A549 (cell line): ENCODE results near the gene VAV3. TPM values are rescaled to one million over a fixed set of nuclear protein-coding genes. Genes with fewer than 3 reads are reported as not detected.

Experiments
- ATAC-seq, 2 experiments: fragments of 200-7000 bp in 1 of 2; fragments of >200 bp in 1 of 2; cut with Nextera tagmentation in 1 of 2; cut with Tn5 transposase in 1 of 2; 3 replicates each; pipeline versions ENCODE4 v1.8.0 to v1.9.1; 2018 to 2020; ENCODE audit warnings: mild to moderate bottlenecking in 1 of 2, moderate library complexity in 1 of 2
- CTCF ChIA-PET: fragments of 300-600 bp; sonication (Branson Sonifier 250); formaldehyde crosslinking; extraction: SDS; loops from one replicate; lab custom pipeline; 2021; ENCODE audit warnings: antibody characterized with exemption, inconsistent platforms; lab: Yijun Ruan, JAX
- POLR2A ChIA-PET: fragments of 350-600 bp; formaldehyde crosslinking; extraction: SDS; loops from one replicate; lab custom pipeline; 2021; ENCODE audit warnings: antibody characterized with exemption, inconsistent platforms; lab: Yijun Ruan, JAX
- DNase-seq, 2 experiments: peaks; one replicate each; pipeline versions ENCODE4 v3.0.0 to v3.0.0-alpha.2; 2011 to 2016; ENCODE audit warnings: low read depth in 1 of 2, low spot score in 1 of 2
- FAIRE-seq: peaks from 2 replicates; lab custom pipeline; 2011; peaks lifted over from hg19 to GRCh38; lab: Jason Lieb, UNC
- H3K27ac ChIP-seq, 2 experiments: fragments of >200 bp; sonication (Bioruptor Twin); formaldehyde crosslinking; 3 replicates each; pipeline ENCODE4 v1.5.1; 2016 to 2017
- H3K4me1 ChIP-seq: fragments of >200 bp; sonication (Bioruptor Twin); formaldehyde crosslinking; 3 replicates; pipeline ENCODE4 v1.6.1; 2016
- H3K4me2 ChIP-seq: fragments of >200 bp; sonication (Bioruptor Twin); formaldehyde crosslinking; 3 replicates; pipeline ENCODE4 v1.6.1; 2016
- H3K4me3 ChIP-seq: fragments of >200 bp; sonication (Bioruptor Twin); formaldehyde crosslinking; 3 replicates; pipeline ENCODE4 v1.5.1; 2016
- H3K9me3 ChIP-seq: fragments of >200 bp; sonication (Bioruptor Twin); formaldehyde crosslinking; 3 replicates; pipeline ENCODE4 v1.6.1; 2016
- BHLHE40 ChIP-seq: IDR thresholded peaks from 2 replicates; pipeline ENCODE4 v1.6.1; 2012; ENCODE audit warnings: low read depth, low read length, inconsistent platforms
- CBX8 ChIP-seq: fragments of 200-600 bp; sonication (generic); IDR thresholded peaks from 2 replicates; pipeline ENCODE4 v1.6.1; 2016
- CHD2 ChIP-seq: fragments of 150-350 bp; IDR thresholded peaks from 2 replicates; pipeline ENCODE4 v1.6.1; 2014; ENCODE audit warnings: low read length; ENCODE audit not compliant: partially characterized antibody
- HEYL ChIP-seq: fragments of 250-450 bp; sonication (Bioruptor Pico); IDR thresholded peaks from 2 replicates; pipeline ENCODE4 v1.8.0; 2021; ENCODE audit warnings: mild to moderate bottlenecking, moderate library complexity
- HOXB13 ChIP-seq: fragments of 250-450 bp; sonication (Bioruptor Pico); IDR thresholded peaks from 2 replicates; pipeline ENCODE4 v1.5.0; 2020; ENCODE audit warnings: low read depth, mild to moderate bottlenecking, moderate library complexity
- JUNB ChIP-seq: fragments of >200 bp; sonication (Bioruptor Twin); formaldehyde crosslinking; IDR thresholded peaks from 2 replicates; pipeline ENCODE4 v1.6.1; 2016
- MAZ ChIP-seq: fragments of 150-350 bp; IDR thresholded peaks from 2 replicates; pipeline ENCODE4 v1.6.1; 2014; ENCODE audit warnings: antibody characterized with exemption, low read depth, low read length, borderline replicate concordance
- NPAS2 ChIP-seq: fragments of 250-450 bp; sonication (Bioruptor Pico); IDR thresholded peaks from 2 replicates; pipeline ENCODE4 v1.8.0; 2022; ENCODE audit warnings: mild to moderate bottlenecking, moderate library complexity, borderline replicate concordance
- RCOR1 ChIP-seq: fragments of 150-350 bp; IDR thresholded peaks from 2 replicates; pipeline ENCODE4 v1.6.1; 2014; ENCODE audit warnings: antibody characterized with exemption, low read length, low read depth
- RNF2 ChIP-seq: fragments of 200-600 bp; sonication (generic); IDR thresholded peaks from 2 replicates; pipeline ENCODE4 v1.6.1; 2016; ENCODE audit warnings: low read depth, mild to moderate bottlenecking, antibody characterized with exemption, moderate library complexity, borderline replicate concordance
- TFCP2L1 ChIP-seq: fragments of 250-450 bp; sonication (Bioruptor Pico); IDR thresholded peaks from 2 replicates; pipeline ENCODE4 v1.5.0; 2021; ENCODE audit warnings: mild to moderate bottlenecking
- ZFP36 ChIP-seq: fragments of 450-650 bp; IDR thresholded peaks from 2 replicates; pipeline ENCODE4 v1.6.1; 2014; ENCODE audit warnings: borderline replicate concordance; ENCODE audit not compliant: partially characterized antibody
- ZNF302 ChIP-seq: fragments of 250-450 bp; sonication (Bioruptor Pico); IDR thresholded peaks from 2 replicates; pipeline ENCODE4 v1.9.0; 2021; ENCODE audit warnings: inconsistent platforms, mild to moderate bottlenecking, moderate library complexity
- WGBS: methylation state at CpG from one replicate; pipeline ENCODE4 v1.1.6; 2017; ENCODE audit errors: missing lambda C conversion rate; 5-methylcytosine and 5-hydroxymethylcytosine counted together
- polyA plus RNA-seq, 4 experiments: library from polyadenylated mRNA; depleted of rRNA in 3 of 4; stranded (reverse); fragments of >200 nt; fragmentation: RNase III in 1 of 4; extraction: RNeasy Plus Mini Kit Qiagen cat#74134 plus additional on column Dnase treatment in 1 of 4; gene quantifications; 2 replicates in 3 of 4; 3 replicates in 1 of 4; pipeline ENCODE4 v1.2.3, GENCODE V29; 2011 to 2017
- TF ChIP-seq, protein P1 (sequence below): fragments of >200 bp; sonication (Bioruptor Twin); formaldehyde crosslinking; IDR thresholded peaks from 3 replicates; pipeline ENCODE4 v1.5.1; 2016
- TF ChIP-seq, protein P2 (sequence below): fragments of 250-450 bp; sonication (Bioruptor Pico); IDR thresholded peaks from 2 replicates; pipeline ENCODE4 v1.5.0; 2021; ENCODE audit warnings: mild to moderate bottlenecking, moderate library complexity, borderline replicate concordance
- TF ChIP-seq, protein P3 (sequence below): fragments of 200-600 bp; sonication (generic); IDR thresholded peaks from 2 replicates; pipeline ENCODE4 v1.6.1; 2016; ENCODE audit warnings: antibody characterized with exemption, mild to moderate bottlenecking, moderate library complexity
- TF ChIP-seq, protein P4 (sequence below): IDR thresholded peaks from 2 replicates; pipeline ENCODE4 v1.6.1; 2012; ENCODE audit warnings: low read depth, borderline replicate concordance
- TF ChIP-seq, protein P5 (sequence below): fragments of 250-450 bp; sonication (Bioruptor Pico); IDR thresholded peaks from 2 replicates; pipeline ENCODE4 v1.5.0; 2020; ENCODE audit warnings: low read depth, mild to moderate bottlenecking, moderate library complexity
- TF ChIP-seq, protein P6 (sequence below): IDR thresholded peaks from 2 replicates; pipeline ENCODE4 v1.6.1; 2012
- TF ChIP-seq, protein P7 (sequence below): IDR thresholded peaks from 2 replicates; pipeline ENCODE4 v1.6.1; 2012

The VAV3 gene
- polyA plus RNA-seq, 2 of the 4 experiments (the other 2 are of a cell fraction), result 12.8 to 22.7 TPM

DNA sequence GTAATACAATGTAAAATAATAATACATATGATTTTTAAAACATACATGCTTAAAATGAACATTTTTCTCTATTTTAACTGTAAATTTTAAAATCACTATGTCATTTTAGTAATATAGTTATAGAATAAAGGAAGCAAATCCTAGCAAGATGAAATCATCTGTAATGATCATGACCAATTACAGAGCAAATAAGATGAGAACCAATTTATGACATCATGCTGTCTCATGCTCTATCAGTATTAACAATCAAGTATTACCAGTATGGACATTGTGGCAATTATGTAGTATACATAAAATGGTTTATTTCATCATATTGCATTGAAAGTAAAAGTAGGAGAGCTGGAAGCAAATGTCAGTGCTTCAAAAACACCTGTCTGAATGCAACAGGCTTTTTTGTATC lies 255.0 kb downstream of the VAV3 start (continued):
- TF ChIP-seq, protein P1, sequence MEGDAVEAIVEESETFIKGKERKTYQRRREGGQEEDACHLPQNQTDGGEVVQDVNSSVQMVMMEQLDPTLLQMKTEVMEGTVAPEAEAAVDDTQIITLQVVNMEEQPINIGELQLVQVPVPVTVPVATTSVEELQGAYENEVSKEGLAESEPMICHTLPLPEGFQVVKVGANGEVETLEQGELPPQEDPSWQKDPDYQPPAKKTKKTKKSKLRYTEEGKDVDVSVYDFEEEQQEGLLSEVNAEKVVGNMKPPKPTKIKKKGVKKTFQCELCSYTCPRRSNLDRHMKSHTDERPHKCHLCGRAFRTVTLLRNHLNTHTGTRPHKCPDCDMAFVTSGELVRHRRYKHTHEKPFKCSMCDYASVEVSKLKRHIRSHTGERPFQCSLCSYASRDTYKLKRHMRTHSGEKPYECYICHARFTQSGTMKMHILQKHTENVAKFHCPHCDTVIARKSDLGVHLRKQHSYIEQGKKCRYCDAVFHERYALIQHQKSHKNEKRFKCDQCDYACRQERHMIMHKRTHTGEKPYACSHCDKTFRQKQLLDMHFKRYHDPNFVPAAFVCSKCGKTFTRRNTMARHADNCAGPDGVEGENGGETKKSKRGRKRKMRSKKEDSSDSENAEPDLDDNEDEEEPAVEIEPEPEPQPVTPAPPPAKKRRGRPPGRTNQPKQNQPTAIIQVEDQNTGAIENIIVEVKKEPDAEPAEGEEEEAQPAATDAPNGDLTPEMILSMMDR, result no peak

DNA sequence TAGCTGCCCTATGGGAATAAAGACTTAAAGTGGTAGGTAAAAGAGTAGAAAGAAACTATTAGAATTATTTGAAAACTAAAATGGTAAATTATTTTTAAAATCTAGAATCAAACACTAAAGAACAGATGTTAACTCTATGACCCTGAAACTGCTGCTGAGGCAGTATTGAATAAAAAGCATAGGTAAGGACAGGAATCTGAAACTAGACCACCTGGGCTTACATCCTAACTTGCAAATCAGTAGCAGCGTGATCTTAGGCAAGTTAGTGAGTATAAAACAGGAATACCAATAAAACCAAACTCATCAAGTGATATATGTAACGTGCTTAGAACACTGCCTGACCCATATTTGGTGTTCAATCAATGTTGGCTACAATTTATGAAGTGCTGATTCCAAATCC lies 257.9 kb downstream of the VAV3 start:
- FAIRE-seq, result no peak
- no peak for TF ChIP-seq JUNB
- no peak for TF ChIP-seq MAZ
- no peak for TF ChIP-seq CHD2
- WGBS, result 59% methylated on average over 2 of the region's 2 CpGs
- DNase-seq, result no peak
- no peak for ATAC-seq
- H3K27ac ChIP-seq, result no peak overlapping the region
- H3K4me1 ChIP-seq, result 0 out of 3 replicates have a peak, but pooled peaks cover 5% of the 10 kb centered on the region
- H3K4me2 ChIP-seq, result no peak overlapping the region
- ChIA-PET POLR2A (no interaction called here), CTCF (no interaction called here)
- H3K4me3 ChIP-seq, result no peak overlapping the region
- no peaks in the 10 kb centered on the region for H3K9me3 ChIP-seq

DNA sequence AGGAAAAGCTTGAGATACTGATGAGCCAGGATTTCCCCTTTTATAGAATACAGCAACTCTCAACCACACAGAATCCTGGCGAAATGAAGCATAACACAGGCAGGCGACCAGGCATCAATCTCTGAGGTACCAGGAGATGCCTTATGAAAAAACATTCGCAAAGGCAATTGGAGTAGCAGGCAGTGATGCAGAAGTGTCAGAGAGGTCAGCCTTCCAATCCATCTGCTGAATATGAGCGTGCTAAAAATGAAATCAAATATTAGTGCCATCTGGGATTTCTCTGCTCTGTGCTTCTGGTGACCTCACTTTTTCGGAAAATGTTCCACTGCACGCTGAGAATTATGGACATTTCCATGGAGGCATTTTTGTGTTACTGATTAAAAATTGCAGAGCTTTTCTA lies 258.8 kb downstream of the VAV3 start:
- CTCF ChIA-PET, result no interaction called here

DNA sequence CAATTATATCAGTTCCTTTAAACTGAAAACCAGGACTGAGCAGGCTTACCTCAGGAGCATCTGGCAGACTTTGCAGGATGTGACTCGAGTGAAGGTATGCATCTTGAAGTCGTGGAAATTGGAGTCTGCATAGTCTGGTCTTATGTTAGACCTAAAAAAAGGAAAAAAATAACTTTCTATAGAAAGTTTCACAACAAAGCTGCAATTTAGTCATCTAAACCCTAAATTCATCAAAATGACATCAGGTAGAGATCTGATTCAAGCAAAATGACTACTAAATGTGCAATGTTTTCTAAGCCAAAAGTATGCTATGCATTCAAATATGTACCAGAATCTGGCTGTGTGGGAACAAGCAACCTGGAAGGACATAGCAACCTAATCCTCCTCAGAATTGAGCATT lies 260.1 kb downstream of the VAV3 start:
- 60% methylated on average over 2 of the region's 2 CpGs for WGBS
- Histone ChIP-seq H3K4me2 (no peak overlapping the region), H3K4me1 (0 out of 3 replicates have a peak, but pooled peaks cover 5% of the 10 kb centered on the region), H3K9me3 (no peaks in the 10 kb centered on the region), H3K4me3 (no peak overlapping the region), H3K27ac (no peak overlapping the region)
- no peak for FAIRE-seq
- ChIA-PET POLR2A (no interaction called here), CTCF (no interaction called here)
- DNase-seq, result no peak
- ATAC-seq, result no peak
- TF ChIP-seq, protein P1, result no peak
- TF ChIP-seq, protein P2, sequence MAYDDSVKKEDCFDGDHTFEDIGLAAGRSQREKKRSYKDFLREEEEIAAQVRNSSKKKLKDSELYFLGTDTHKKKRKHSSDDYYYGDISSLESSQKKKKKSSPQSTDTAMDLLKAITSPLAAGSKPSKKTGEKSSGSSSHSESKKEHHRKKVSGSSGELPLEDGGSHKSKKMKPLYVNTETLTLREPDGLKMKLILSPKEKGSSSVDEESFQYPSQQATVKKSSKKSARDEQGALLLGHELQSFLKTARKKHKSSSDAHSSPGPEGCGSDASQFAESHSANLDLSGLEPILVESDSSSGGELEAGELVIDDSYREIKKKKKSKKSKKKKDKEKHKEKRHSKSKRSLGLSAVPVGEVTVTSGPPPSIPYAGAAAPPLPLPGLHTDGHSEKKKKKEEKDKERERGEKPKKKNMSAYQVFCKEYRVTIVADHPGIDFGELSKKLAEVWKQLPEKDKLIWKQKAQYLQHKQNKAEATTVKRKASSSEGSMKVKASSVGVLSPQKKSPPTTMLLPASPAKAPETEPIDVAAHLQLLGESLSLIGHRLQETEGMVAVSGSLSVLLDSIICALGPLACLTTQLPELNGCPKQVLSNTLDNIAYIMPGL (CRISPR knock-in tag), result no peak
- TF ChIP-seq, protein P3, sequence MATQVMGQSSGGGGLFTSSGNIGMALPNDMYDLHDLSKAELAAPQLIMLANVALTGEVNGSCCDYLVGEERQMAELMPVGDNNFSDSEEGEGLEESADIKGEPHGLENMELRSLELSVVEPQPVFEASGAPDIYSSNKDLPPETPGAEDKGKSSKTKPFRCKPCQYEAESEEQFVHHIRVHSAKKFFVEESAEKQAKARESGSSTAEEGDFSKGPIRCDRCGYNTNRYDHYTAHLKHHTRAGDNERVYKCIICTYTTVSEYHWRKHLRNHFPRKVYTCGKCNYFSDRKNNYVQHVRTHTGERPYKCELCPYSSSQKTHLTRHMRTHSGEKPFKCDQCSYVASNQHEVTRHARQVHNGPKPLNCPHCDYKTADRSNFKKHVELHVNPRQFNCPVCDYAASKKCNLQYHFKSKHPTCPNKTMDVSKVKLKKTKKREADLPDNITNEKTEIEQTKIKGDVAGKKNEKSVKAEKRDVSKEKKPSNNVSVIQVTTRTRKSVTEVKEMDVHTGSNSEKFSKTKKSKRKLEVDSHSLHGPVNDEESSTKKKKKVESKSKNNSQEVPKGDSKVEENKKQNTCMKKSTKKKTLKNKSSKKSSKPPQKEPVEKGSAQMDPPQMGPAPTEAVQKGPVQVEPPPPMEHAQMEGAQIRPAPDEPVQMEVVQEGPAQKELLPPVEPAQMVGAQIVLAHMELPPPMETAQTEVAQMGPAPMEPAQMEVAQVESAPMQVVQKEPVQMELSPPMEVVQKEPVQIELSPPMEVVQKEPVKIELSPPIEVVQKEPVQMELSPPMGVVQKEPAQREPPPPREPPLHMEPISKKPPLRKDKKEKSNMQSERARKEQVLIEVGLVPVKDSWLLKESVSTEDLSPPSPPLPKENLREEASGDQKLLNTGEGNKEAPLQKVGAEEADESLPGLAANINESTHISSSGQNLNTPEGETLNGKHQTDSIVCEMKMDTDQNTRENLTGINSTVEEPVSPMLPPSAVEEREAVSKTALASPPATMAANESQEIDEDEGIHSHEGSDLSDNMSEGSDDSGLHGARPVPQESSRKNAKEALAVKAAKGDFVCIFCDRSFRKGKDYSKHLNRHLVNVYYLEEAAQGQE, result no peak
- TF ChIP-seq CHD2, result no peak
- TF ChIP-seq, protein P4, sequence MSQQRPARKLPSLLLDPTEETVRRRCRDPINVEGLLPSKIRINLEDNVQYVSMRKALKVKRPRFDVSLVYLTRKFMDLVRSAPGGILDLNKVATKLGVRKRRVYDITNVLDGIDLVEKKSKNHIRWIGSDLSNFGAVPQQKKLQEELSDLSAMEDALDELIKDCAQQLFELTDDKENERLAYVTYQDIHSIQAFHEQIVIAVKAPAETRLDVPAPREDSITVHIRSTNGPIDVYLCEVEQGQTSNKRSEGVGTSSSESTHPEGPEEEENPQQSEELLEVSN, result no peak
- TF ChIP-seq TFCP2L1 (CRISPR knock-in tag), result no peak
- TF ChIP-seq NPAS2 (CRISPR knock-in tag), result no peak
- no peak for TF ChIP-seq ZFP36
- TF ChIP-seq RNF2, result no peak

More for the DNA sequence above, 258.8 kb downstream of the VAV3 start:
- H3K27ac ChIP-seq, result no peak overlapping the region
- TF ChIP-seq BHLHE40 (no peak), HOXB13 (CRISPR knock-in tag) (no peak), CBX8 (no peak), RNF2 (no peak), RCOR1 (no peak), HEYL (no peak), ZNF302 (CRISPR knock-in tag) (no peak)
- TF ChIP-seq, protein P5, sequence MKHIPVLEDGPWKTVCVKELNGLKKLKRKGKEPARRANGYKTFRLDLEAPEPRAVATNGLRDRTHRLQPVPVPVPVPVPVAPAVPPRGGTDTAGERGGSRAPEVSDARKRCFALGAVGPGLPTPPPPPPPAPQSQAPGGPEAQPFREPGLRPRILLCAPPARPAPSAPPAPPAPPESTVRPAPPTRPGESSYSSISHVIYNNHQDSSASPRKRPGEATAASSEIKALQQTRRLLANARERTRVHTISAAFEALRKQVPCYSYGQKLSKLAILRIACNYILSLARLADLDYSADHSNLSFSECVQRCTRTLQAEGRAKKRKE (CRISPR knock-in tag), result no peak
- TF ChIP-seq, protein P6, sequence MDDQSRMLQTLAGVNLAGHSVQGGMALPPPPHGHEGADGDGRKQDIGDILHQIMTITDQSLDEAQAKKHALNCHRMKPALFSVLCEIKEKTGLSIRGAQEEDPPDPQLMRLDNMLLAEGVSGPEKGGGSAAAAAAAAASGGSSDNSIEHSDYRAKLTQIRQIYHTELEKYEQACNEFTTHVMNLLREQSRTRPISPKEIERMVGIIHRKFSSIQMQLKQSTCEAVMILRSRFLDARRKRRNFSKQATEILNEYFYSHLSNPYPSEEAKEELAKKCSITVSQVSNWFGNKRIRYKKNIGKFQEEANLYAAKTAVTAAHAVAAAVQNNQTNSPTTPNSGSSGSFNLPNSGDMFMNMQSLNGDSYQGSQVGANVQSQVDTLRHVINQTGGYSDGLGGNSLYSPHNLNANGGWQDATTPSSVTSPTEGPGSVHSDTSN, result no peak
- TF ChIP-seq, protein P7, sequence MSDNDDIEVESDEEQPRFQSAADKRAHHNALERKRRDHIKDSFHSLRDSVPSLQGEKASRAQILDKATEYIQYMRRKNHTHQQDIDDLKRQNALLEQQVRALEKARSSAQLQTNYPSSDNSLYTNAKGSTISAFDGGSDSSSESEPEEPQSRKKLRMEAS, result no peak
- H3K9me3 ChIP-seq, result no peaks in the 10 kb centered on the region
- 0 out of 3 replicates have a peak, but pooled peaks cover 5% of the 10 kb centered on the region for H3K4me1 ChIP-seq
- FAIRE-seq (no peak), DNase-seq (no peak), ATAC-seq (no peak)
- H3K4me3 ChIP-seq, result no peak overlapping the region
- WGBS, result 83% methylated on average over 6 of the region's 6 CpGs
- H3K4me2 ChIP-seq, result no peak overlapping the region
- POLR2A ChIA-PET, result no interaction called here
